ENCODE results near the gene TMX4. TPM values are rescaled to one million over a fixed set of nuclear protein-coding genes. Genes with fewer than 3 reads are reported as not detected.

The TMX4 gene, protein sequence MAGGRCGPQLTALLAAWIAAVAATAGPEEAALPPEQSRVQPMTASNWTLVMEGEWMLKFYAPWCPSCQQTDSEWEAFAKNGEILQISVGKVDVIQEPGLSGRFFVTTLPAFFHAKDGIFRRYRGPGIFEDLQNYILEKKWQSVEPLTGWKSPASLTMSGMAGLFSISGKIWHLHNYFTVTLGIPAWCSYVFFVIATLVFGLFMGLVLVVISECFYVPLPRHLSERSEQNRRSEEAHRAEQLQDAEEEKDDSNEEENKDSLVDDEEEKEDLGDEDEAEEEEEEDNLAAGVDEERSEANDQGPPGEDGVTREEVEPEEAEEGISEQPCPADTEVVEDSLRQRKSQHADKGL
- total RNA-seq, result 10 to 100 TPM; 27.4 to 44.7 (median 31.1) TPM

DNA sequence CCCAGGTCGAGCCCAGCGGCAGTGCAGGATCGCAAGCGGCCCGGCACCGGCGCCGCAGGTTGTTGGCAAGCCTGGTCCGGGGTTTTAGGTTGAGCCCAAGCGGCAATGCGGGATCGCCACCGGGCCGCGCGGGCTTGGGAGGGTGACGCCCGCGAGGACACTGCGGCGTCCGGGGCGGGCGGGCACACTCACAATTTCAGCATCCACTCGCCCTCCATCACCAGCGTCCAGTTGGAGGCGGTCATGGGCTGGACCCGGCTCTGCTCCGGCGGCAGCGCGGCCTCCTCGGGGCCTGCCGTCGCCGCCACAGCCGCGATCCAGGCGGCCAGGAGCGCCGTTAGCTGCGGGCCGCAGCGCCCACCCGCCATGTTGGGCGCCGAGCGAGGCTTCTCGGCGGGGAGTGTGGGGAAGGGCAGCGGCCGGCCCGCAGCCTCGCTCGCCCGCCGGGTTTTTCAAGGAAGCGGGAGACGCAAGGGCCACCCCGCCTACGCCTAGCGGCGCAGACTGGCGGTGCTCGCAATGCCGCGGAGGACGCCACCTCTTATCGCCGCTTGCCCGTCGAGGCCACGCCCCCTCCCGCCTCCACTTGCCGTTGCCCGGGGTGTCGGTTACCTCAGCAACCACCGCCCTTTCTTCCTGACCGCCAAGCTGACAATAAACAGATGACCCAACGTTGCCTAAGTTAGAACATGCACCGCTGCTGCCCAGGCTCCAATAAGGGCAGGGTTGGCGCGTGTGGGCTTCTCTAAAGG lies at the start of gene TMX4:
Gene TMX4, minus strand, starts transcription at position 516 of the 752 bp plus-strand sequence. Its CDS starts 148 bp downstream, at position 368.
- TF ChIP-seq, protein P1, sequence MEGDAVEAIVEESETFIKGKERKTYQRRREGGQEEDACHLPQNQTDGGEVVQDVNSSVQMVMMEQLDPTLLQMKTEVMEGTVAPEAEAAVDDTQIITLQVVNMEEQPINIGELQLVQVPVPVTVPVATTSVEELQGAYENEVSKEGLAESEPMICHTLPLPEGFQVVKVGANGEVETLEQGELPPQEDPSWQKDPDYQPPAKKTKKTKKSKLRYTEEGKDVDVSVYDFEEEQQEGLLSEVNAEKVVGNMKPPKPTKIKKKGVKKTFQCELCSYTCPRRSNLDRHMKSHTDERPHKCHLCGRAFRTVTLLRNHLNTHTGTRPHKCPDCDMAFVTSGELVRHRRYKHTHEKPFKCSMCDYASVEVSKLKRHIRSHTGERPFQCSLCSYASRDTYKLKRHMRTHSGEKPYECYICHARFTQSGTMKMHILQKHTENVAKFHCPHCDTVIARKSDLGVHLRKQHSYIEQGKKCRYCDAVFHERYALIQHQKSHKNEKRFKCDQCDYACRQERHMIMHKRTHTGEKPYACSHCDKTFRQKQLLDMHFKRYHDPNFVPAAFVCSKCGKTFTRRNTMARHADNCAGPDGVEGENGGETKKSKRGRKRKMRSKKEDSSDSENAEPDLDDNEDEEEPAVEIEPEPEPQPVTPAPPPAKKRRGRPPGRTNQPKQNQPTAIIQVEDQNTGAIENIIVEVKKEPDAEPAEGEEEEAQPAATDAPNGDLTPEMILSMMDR (IDR thresholded peaks at IDR 0.05; ENCODE audit: low read depth), result no peak

DNA sequence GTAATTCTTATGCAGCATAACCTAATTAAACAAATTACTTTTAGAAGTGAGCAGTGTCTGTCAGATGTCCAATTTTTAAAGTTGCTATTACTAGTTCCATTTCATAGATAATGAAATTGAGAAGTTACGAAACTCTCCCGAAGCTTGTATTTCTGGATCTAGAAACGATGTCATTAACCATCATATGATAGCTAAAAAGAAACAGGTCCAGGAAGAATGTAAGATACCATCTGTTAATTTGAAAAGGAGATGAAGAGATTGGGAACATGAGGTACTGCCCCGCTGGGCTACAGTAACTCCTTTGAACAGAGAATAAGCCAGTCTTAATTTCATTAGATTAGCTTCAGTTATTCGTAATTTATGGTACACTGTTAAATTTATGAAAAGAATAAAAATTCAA lies 47.5 kb upstream of the TMX4 start:
- TF ChIP-seq, protein P1 (IDR thresholded peaks at IDR 0.05; ENCODE audit: low read depth), result no peak

DNA sequence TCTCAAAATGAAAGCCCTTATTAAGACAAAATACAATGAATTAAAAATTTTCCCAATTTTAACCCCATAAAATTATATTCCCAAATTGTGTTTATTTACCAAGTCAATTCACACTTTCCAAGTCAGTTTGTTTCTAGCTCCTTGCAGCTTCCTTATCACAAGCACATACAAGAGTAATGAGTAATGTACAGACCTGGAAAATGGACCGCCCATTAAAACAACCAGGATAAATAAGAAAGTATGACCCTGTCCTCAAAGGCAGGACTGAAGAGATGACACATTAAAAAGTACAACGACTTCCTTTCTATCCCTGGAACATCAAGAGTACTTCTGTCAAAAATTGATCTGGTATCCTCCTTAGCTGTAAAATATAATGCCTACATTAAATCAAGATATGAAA lies 47.1 kb upstream of the TMX4 start:
- TF ChIP-seq, protein P1 (IDR thresholded peaks at IDR 0.05; ENCODE audit: low read depth), result no peak

DNA sequence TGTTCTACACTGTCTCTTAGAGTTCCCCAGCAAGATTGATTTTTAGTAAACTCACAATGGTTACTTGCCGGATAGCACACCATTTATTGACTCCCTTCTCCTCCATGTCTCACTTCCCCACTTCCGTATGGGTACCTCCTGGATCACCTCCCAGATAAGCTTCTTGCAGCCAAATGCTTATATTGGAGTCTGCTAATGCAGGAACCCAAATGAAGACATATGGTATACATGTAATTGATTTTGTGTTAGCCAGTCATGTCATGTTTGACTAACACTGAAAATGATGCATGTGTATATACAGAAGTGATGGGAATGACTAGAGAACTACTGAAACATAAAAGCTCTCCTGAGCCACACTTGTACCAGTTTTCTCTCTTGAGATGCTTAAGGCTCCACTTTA lies 46.1 kb upstream of the TMX4 start:
- TF ChIP-seq, protein P1 (IDR thresholded peaks at IDR 0.05; ENCODE audit: low read depth), result no peak

DNA sequence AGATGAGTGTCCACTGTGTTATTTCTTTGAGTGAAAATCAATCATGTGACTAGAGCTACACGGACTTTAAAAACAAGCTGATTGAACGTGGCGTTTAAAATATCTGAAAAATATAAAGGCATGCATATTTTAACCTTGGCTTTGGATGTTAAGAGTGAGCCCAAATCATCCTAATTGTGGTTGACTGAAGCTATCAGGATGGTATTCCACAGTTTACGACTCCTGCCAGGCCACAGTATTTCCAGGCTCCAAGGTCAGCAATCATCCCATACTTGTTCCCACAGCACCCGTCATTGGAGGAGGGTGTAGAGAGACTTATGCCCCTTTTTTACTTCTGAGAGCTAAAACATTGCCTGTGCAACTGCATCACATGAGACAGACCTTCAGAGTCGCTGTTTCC lies 43.2 kb upstream of the TMX4 start:
- TF ChIP-seq, protein P1 (IDR thresholded peaks at IDR 0.05; ENCODE audit: low read depth), result no peak

DNA sequence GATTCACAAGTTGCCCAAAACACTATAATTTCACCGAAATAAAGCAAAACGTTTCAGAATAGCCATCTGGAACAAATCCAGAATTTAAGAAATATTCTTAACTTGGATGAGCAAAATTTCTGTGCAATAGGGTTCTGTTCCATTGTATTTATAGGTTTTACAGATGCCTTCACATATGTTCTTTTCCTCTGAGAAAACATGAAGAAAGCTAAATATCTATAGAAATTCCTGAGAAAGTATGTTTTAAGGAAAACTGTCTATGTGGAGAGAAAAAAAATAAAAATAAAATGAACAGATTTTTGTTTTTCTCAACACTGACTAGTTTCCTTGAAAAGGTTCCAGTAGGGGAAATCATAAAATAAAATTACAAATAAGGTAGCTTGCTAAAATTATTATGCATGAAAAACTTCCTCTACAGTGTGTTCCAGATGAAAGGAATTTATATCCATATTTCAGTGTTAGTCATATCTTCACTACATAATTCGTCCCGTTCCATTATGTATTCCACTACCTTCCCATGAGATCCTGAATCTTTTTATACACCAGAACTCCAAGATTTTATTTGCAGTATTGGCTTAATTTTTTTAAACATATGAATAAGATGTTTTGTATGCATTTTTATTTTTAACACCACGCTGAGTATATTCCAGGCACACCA lies 42.4 kb upstream of the TMX4 start:
- TF ChIP-seq, protein P1 (IDR thresholded peaks at IDR 0.05; ENCODE audit: low read depth), result no peak

DNA sequence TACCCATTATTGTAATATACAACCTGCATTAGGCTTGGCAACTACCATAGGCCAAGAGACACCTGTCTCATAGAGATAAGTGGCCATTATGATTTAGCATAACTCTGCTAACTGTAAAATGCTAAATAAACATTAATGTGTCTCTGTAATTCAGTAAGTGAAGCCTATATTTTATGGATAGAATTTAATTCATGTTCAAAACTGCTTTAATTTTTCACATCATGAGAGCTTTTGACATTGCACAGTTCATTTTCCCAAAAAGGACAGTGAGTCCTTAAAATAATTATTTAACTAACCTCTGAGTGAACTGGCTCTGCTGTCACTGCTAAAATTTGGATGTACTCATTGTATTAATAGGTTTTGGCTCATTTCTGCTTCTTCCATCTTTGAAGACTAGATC lies 41.4 kb upstream of the TMX4 start:
- TF ChIP-seq, protein P1 (IDR thresholded peaks at IDR 0.05; ENCODE audit: low read depth), result no peak

Measured in subcutaneous adipose tissue (tissue), 4 donors.